Erythroblast (primary cell): Measurements from ENCODE around the gene CYTH3.

Experiments used
- GATA1 ChIP-seq: IDR thresholded peaks from 2 replicates; pipeline ENCODE4 v1.6.1; 2011; ENCODE audit warnings: low read depth, mild to moderate bottlenecking, control low read depth, low read length, moderate library complexity
- POLR2A ChIP-seq: IDR thresholded peaks from 2 replicates; pipeline ENCODE4 v1.6.1; 2011; ENCODE audit warnings: mild to moderate bottlenecking, low read length

GRCh38 chr7:6279937-6280336 lies 7.5 kb upstream of the CYTH3 start:
- no peak for TF ChIP-seq POLR2A
- no peak for TF ChIP-seq GATA1
